HepG2 (cell line): ENCODE measurements around the gene PRELID1. TPM values are rescaled to one million over a fixed set of nuclear protein-coding genes. Genes with fewer than 3 reads are reported as not detected.

Experiments
- AKAP8 ChIP-seq: sonication (generic); formaldehyde crosslinking; IDR thresholded peaks from 2 replicates; pipeline ENCODE4 v1.5.1; 2020; ENCODE audit warnings: mild to moderate bottlenecking, missing genetic modification reagents
- ARNT2 ChIP-seq: sonication (generic); formaldehyde crosslinking; IDR thresholded peaks from 2 replicates; pipeline ENCODE4 v1.8.0; 2022; ENCODE audit warnings: mild to moderate bottlenecking, low read depth, missing genetic modification reagents, moderate library complexity
- BCL6 ChIP-seq: IDR thresholded peaks from 2 replicates; pipeline ENCODE4 v1.6.1; 2016; ENCODE audit warnings: missing genetic modification reagents, missing compliant biosample characterization
- GPN1 ChIP-seq: sonication (generic); formaldehyde crosslinking; IDR thresholded peaks from 2 replicates; pipeline ENCODE4 v1.5.1; 2020; ENCODE audit warnings: missing genetic modification reagents, borderline replicate concordance
- NR2C2 ChIP-seq: sonication (generic); formaldehyde crosslinking; IDR thresholded peaks from 2 replicates; pipeline ENCODE4 v1.4.0; 2020; ENCODE audit warnings: missing genetic modification reagents, mild to moderate bottlenecking, moderate library complexity, borderline replicate concordance
- PPARG ChIP-seq: conservative IDR thresholded peaks from 2 replicates; pipeline ENCODE4 v1.6.1; 2016; ENCODE audit warnings: missing biosample characterization, missing genetic modification reagents
- RAD51 ChIP-seq: fragments of 450-650 bp; IDR thresholded peaks from 2 replicates; pipeline ENCODE4 v1.6.1; 2016; ENCODE audit warnings: borderline replicate concordance
- YY1 ChIP-seq: IDR thresholded peaks from 2 replicates; pipeline ENCODE4 v1.6.1; 2011; ENCODE audit warnings: low read length, low read depth, moderate library complexity, mild to moderate bottlenecking; ENCODE audit not compliant: insufficient read depth, insufficient replicate concordance
- ZNF326 ChIP-seq: sonication (generic); formaldehyde crosslinking; IDR thresholded peaks from 2 replicates; pipeline ENCODE4 v1.4.0; 2020; ENCODE audit warnings: missing genetic modification reagents, borderline replicate concordance
- ZNF350 ChIP-seq: sonication (generic); formaldehyde crosslinking; IDR thresholded peaks from 2 replicates; pipeline ENCODE4 v1.4.0; 2020; ENCODE audit warnings: mild to moderate bottlenecking, low read depth, missing genetic modification reagents, borderline replicate concordance
- ZNF772 ChIP-seq: sonication (generic); formaldehyde crosslinking; IDR thresholded peaks from 2 replicates; pipeline ENCODE4 v1.5.0; 2020; ENCODE audit warnings: mild to moderate bottlenecking, missing genetic modification reagents
- polyA plus RNA-seq, 8 experiments: library from polyadenylated mRNA; depleted of rRNA in 3 of 8; stranded (reverse) in 7 of 8; unstranded in 1 of 8; fragments of >200 nt; fragmentation: Illumina TruSeq in 4 of 8; extraction: Trizol in 4 of 8; gene quantifications; 2 replicates each; pipeline versions ENCODE4 v1.2.1 to v1.2.3, GENCODE V29; 2011 to 2016; ENCODE audit warnings: low read depth in 4 of 8, missing spikeins in 1 of 8, mixed read lengths in 1 of 8; ENCODE audit not compliant: insufficient read depth in 1 of 8
- total RNA-seq, 5 experiments: library from RNA; depleted of rRNA; stranded (reverse); fragments of >200 nt; fragmentation: Illumina TruSeq; extraction: Trizol; gene quantifications; 2 replicates each; pipeline ENCODE4 v1.2.3, GENCODE V29; 2016; ENCODE audit warnings: low read depth in 1 of 5
- TF ChIP-seq, protein P1 (sequence below): sonication (generic); formaldehyde crosslinking; IDR thresholded peaks from 2 replicates; pipeline ENCODE4 v1.8.1; 2023; ENCODE audit warnings: mild to moderate bottlenecking, missing genetic modification reagents
- TF ChIP-seq, protein P2 (sequence below): IDR thresholded peaks from 2 replicates; pipeline ENCODE4 v1.6.1; 2018; ENCODE audit warnings: missing genetic modification reagents
- TF ChIP-seq, protein P3 (sequence below): sonication (generic); formaldehyde crosslinking; IDR thresholded peaks from 2 replicates; pipeline ENCODE4 v1.5.1; 2020; ENCODE audit warnings: mild to moderate bottlenecking, missing genetic modification reagents, moderate library complexity
- TF ChIP-seq, protein P4 (sequence below): sonication (generic); formaldehyde crosslinking; IDR thresholded peaks from 2 replicates; pipeline ENCODE4 v1.8.1; 2022; ENCODE audit warnings: mild to moderate bottlenecking, missing genetic modification reagents
- TF ChIP-seq, protein P5 (sequence below): sonication (generic); formaldehyde crosslinking; IDR thresholded peaks from 2 replicates; pipeline ENCODE4 v1.4.0; 2020; ENCODE audit warnings: missing genetic modification reagents

Gene PRELID1
- total and polyA plus RNA-seq, 2 of the 13 experiments (the other 11 are each of a cell fraction or from before 2014, with no cell fraction given): 250 to 271 TPM

DNA sequence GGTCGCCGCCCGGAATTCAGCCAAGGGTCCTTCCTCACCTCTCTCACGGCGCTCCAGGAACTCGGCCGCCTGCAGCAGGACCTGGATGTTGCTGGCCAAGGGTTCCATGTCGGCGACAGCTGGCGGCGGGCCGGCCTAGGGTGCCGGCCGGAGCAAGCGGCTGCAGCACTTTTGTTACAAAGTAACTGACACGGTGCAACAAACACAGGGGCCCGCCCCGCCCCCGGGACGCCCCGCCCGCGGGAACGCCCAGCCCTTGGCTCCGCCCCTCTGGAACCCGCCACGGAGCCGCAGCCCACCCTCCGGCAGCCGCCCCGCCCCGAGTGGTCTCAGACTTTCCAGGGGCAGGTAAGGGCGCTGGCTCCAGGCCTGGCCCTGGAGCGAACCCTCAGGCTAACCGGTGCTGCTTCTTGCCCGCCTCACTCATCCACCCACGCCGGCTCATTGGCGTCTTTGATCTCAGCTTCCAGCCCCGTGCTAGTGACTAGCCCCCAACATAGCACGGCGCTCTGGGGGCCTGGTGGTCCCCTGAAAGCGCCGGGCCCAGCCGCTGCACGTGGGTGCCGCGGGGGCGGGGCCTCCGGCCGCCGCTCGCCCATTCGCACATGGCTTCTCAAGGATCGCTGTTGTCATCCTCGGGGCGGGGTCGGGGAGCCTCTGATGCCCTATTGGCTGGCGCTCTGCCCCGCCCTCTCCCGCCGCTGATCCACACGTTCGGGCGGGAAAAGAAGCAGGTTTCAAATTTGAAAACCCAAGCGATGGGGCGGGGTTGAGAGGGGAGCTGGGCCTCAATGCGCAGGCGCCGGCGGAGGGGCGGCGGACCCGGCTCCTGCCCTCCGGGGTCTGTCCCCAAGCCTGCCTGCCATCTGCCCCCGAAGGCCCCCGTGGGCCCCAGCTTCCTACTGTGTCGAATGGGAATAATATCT lies 8.4 kb downstream of the PRELID1 start, which contains the start of gene MXD3 (continued):
- TF ChIP-seq, protein P1, sequence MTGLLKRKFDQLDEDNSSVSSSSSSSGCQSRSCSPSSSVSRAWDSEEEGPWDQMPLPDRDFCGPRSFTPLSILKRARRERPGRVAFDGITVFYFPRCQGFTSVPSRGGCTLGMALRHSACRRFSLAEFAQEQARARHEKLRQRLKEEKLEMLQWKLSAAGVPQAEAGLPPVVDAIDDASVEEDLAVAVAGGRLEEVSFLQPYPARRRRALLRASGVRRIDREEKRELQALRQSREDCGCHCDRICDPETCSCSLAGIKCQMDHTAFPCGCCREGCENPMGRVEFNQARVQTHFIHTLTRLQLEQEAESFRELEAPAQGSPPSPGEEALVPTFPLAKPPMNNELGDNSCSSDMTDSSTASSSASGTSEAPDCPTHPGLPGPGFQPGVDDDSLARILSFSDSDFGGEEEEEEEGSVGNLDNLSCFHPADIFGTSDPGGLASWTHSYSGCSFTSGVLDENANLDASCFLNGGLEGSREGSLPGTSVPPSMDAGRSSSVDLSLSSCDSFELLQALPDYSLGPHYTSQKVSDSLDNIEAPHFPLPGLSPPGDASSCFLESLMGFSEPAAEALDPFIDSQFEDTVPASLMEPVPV (CRISPR knock-in tag): peak; percentile 76; the same call in 1 of the 2 replicates
- TF ChIP-seq ZNF350 (CRISPR knock-in tag) (no peak), BCL6 (CRISPR knock-in tag) (0 out of 2 replicates have a peak, but pooled peaks have one; percentile 17), AKAP8 (CRISPR knock-in tag) (peak; percentile 82), ZNF326 (CRISPR knock-in tag) (no peak), ZNF772 (CRISPR knock-in tag) (no peak), YY1 (no peak), NR2C2 (CRISPR knock-in tag) (no peak), GPN1 (CRISPR knock-in tag) (no peak), PPARG (CRISPR knock-in tag) (no peak), ARNT2 (peak; percentile 86; the same call in 1 of the 2 replicates), RAD51 (no peak)
- TF ChIP-seq, protein P2, sequence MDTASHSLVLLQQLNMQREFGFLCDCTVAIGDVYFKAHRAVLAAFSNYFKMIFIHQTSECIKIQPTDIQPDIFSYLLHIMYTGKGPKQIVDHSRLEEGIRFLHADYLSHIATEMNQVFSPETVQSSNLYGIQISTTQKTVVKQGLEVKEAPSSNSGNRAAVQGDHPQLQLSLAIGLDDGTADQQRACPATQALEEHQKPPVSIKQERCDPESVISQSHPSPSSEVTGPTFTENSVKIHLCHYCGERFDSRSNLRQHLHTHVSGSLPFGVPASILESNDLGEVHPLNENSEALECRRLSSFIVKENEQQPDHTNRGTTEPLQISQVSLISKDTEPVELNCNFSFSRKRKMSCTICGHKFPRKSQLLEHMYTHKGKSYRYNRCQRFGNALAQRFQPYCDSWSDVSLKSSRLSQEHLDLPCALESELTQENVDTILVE (CRISPR knock-in tag): no peak
- TF ChIP-seq, protein P3, sequence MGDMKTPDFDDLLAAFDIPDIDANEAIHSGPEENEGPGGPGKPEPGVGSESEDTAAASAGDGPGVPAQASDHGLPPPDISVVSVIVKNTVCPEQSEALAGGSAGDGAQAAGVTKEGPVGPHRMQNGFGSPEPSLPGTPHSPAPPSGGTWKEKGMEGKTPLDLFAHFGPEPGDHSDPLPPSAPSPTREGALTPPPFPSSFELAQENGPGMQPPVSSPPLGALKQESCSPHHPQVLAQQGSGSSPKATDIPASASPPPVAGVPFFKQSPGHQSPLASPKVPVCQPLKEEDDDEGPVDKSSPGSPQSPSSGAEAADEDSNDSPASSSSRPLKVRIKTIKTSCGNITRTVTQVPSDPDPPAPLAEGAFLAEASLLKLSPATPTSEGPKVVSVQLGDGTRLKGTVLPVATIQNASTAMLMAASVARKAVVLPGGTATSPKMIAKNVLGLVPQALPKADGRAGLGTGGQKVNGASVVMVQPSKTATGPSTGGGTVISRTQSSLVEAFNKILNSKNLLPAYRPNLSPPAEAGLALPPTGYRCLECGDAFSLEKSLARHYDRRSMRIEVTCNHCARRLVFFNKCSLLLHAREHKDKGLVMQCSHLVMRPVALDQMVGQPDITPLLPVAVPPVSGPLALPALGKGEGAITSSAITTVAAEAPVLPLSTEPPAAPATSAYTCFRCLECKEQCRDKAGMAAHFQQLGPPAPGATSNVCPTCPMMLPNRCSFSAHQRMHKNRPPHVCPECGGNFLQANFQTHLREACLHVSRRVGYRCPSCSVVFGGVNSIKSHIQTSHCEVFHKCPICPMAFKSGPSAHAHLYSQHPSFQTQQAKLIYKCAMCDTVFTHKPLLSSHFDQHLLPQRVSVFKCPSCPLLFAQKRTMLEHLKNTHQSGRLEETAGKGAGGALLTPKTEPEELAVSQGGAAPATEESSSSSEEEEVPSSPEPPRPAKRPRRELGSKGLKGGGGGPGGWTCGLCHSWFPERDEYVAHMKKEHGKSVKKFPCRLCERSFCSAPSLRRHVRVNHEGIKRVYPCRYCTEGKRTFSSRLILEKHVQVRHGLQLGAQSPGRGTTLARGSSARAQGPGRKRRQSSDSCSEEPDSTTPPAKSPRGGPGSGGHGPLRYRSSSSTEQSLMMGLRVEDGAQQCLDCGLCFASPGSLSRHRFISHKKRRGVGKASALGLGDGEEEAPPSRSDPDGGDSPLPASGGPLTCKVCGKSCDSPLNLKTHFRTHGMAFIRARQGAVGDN (CRISPR knock-in tag): peak; percentile 84
- TF ChIP-seq, protein P4, sequence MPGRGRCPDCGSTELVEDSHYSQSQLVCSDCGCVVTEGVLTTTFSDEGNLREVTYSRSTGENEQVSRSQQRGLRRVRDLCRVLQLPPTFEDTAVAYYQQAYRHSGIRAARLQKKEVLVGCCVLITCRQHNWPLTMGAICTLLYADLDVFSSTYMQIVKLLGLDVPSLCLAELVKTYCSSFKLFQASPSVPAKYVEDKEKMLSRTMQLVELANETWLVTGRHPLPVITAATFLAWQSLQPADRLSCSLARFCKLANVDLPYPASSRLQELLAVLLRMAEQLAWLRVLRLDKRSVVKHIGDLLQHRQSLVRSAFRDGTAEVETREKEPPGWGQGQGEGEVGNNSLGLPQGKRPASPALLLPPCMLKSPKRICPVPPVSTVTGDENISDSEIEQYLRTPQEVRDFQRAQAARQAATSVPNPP (CRISPR knock-in tag): no peak; the same call in 1 of the 2 replicates
- TF ChIP-seq, protein P5, sequence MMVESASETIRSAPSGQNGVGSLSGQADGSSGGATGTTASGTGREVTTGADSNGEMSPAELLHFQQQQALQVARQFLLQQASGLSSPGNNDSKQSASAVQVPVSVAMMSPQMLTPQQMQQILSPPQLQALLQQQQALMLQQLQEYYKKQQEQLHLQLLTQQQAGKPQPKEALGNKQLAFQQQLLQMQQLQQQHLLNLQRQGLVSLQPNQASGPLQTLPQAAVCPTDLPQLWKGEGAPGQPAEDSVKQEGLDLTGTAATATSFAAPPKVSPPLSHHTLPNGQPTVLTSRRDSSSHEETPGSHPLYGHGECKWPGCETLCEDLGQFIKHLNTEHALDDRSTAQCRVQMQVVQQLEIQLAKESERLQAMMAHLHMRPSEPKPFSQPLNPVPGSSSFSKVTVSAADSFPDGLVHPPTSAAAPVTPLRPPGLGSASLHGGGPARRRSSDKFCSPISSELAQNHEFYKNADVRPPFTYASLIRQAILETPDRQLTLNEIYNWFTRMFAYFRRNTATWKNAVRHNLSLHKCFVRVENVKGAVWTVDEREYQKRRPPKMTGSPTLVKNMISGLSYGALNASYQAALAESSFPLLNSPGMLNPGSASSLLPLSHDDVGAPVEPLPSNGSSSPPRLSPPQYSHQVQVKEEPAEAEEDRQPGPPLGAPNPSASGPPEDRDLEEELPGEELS (CRISPR knock-in tag): no peak
